GM13976 (cell line): ENCODE results near the gene SLC39A8.

Source experiments
- DNase-seq: peaks from one replicate; pipeline ENCODE4 v3.0.0; 2012; ENCODE audit warnings: low spot score
- CTCF ChIP-seq: IDR thresholded peaks from 2 replicates; pipeline ENCODE4 v1.5.1; 2012; ENCODE audit warnings: borderline replicate concordance, mild to moderate bottlenecking; ENCODE audit not compliant: insufficient read depth; ENCODE audit errors: extremely low read depth, missing control alignments, control extremely low read depth
- in situ Hi-C: fragments of 300-500 bp; cut with MboI; formaldehyde crosslinking; loops from one replicate; pipeline ENCODE4 v1.12.0; 2022; ENCODE audit warnings: low sequenced_read_pairs, mixed read lengths, inconsistent platforms; ENCODE audit not compliant: unreplicated experiment

SLC39A8 gene

GRCh38 chr4:102350634-102351033 is 5.4 kb upstream of the SLC39A8 start:
- no peak for DNase-seq
- in situ Hi-C loops, result no loop called here
- no peak for TF ChIP-seq CTCF

GRCh38 chr4:102348701-102349100 is 3.4 kb upstream of the SLC39A8 start:
- TF ChIP-seq CTCF, result no peak
- DNase-seq, result no peak
- in situ Hi-C loops, result no loop called here

- peak; percentile 21 for DNase-seq
- in situ Hi-C loops, result no loop called here
- TF ChIP-seq CTCF, result no peak
Observed at GRCh38 chr4:102345795-102346100, 466 bp upstream of the SLC39A8 start.

GRCh38 chr4:102344520-102344953 is 745 bp downstream of the SLC39A8 start:
- in situ Hi-C loops, result no loop called here
- no peak for TF ChIP-seq CTCF
- peak; percentile 78 for DNase-seq

- TF ChIP-seq CTCF, result no peak
Observed at GRCh38 chr4:102343964-102344519, 1.2 kb downstream of the SLC39A8 start.

GRCh38 chr4:102342404-102343074 is 2.7 kb downstream of the SLC39A8 start:
- no peak for DNase-seq
- TF ChIP-seq CTCF, result no peak
- in situ Hi-C loops, result no loop called here

More at GRCh38 chr4:102343964-102344519, 1.2 kb downstream of the SLC39A8 start:
- no peak for DNase-seq
- in situ Hi-C loops, result no loop called here
